Keratinocyte (primary cell): ENCODE results near the gene RHBDL2. TPM values are rescaled to one million over a fixed set of nuclear protein-coding genes. Genes with fewer than 3 reads are reported as not detected.

ENCODE experiments used
- DNase-seq: peaks from one replicate; pipeline ENCODE4 v3.0.0-alpha.2; 2011; ENCODE audit warnings: low read depth, missing footprints, low spot score
- FAIRE-seq: peaks from 2 replicates; lab custom pipeline; 2011; peaks lifted over from hg19 to GRCh38; lab: Jason Lieb, UNC
- H2AFZ ChIP-seq: 2 replicates; pipeline ENCODE4 v1.6.0; 2012; ENCODE audit warnings: low read length, control low read depth, inconsistent platforms; ENCODE audit not compliant: control insufficient read depth
- H3K27ac ChIP-seq: 2 replicates; pipeline ENCODE4 v1.5.1; 2011; ENCODE audit warnings: low read length; ENCODE audit not compliant: control insufficient read depth, insufficient read depth
- H3K27me3 ChIP-seq: 3 replicates; pipeline ENCODE4 v1.6.0; 2011; ENCODE audit warnings: low read length; ENCODE audit not compliant: control insufficient read depth, insufficient read depth; ENCODE audit errors: extremely low read depth
- H3K36me3 ChIP-seq, 2 experiments: 2 replicates in 1 of 2; 3 replicates in 1 of 2; pipeline ENCODE4 v1.5.1; 2011; ENCODE audit warnings: low read length in 2 of 2, mild to moderate bottlenecking in 1 of 2; ENCODE audit not compliant: control insufficient read depth in 2 of 2, insufficient read depth in 2 of 2; ENCODE audit errors: extremely low read depth in 1 of 2
- H3K4me1 ChIP-seq: 3 replicates; pipeline ENCODE4 v1.5.1; 2011; ENCODE audit warnings: low read length; ENCODE audit not compliant: control insufficient read depth, insufficient read depth; ENCODE audit errors: extremely low read depth
- H3K4me2 ChIP-seq: 3 replicates; pipeline ENCODE4 v1.6.0; 2011; ENCODE audit warnings: low read depth, low read length; ENCODE audit not compliant: control insufficient read depth, insufficient read depth; ENCODE audit errors: extremely low read depth
- H3K4me3 ChIP-seq, 3 experiments: fragments of 200-600 bp in 1 of 3; sonication (generic) in 1 of 3; 2 replicates in 2 of 3; 3 replicates in 1 of 3; pipeline ENCODE4 v1.5.1; 2011 to 2016; ENCODE audit warnings: low read length in 3 of 3, mild to moderate bottlenecking in 3 of 3, control low read depth in 2 of 3, inconsistent platforms in 1 of 3, low read depth in 1 of 3, mixed read lengths in 1 of 3, mixed run types in 1 of 3, moderate library complexity in 1 of 3; ENCODE audit not compliant: control insufficient read depth in 2 of 3, insufficient read depth in 2 of 3; ENCODE audit errors: extremely low read depth in 1 of 3
- H3K79me2 ChIP-seq: 2 replicates; pipeline ENCODE4 v1.6.0; 2012; ENCODE audit warnings: low read length; ENCODE audit not compliant: control insufficient read depth, insufficient read depth
- H3K9ac ChIP-seq: 3 replicates; pipeline ENCODE4 v1.6.0; 2011; ENCODE audit warnings: low read length; ENCODE audit not compliant: control insufficient read depth, insufficient read depth; ENCODE audit errors: extremely low read depth
- H3K9me1 ChIP-seq: 3 replicates; pipeline ENCODE4 v1.6.0; 2011; ENCODE audit warnings: low read length; ENCODE audit not compliant: control insufficient read depth, insufficient read depth; ENCODE audit errors: extremely low read depth
- H3K9me3 ChIP-seq: 2 replicates; pipeline ENCODE4 v1.5.1; 2012; ENCODE audit warnings: low read depth, low read length; ENCODE audit not compliant: control insufficient read depth
- H4K20me1 ChIP-seq: 3 replicates; pipeline ENCODE4 v1.6.0; 2011; ENCODE audit warnings: low read length; ENCODE audit not compliant: control insufficient read depth, insufficient read depth; ENCODE audit errors: extremely low read depth
- EZH2 ChIP-seq: IDR thresholded peaks from one replicate; pipeline ENCODE4 v1.6.1; 2012; ENCODE audit warnings: inconsistent platforms, mild to moderate bottlenecking, low read length, moderate library complexity
- dilution Hi-C: fragments of 300-500 bp; cut with MboI; formaldehyde crosslinking; loops from one replicate; pipeline ENCODE4 v1.7.0; 2020; ENCODE audit warnings: low sequenced_read_pairs; ENCODE audit not compliant: extremely low pct_ligation_motif_present
- polyA plus RNA-seq, 5 experiments: library from polyadenylated mRNA; depleted of rRNA in 3 of 5; stranded (reverse) in 3 of 5; stranded (forward) in 1 of 5; unstranded in 1 of 5; fragments of >200 nt; gene quantifications; 1 replicate in 1 of 5; 2 replicates in 3 of 5; 3 replicates in 1 of 5; pipeline versions ENCODE4 v1.2.1 to v1.2.3, GENCODE V29; 2011 to 2012; ENCODE audit warnings: missing spikeins in 2 of 5, low read depth in 1 of 5, low replicate concordance in 1 of 5
- TF ChIP-seq, protein P1 (sequence below), 3 experiments: IDR thresholded peaks in 1 of 3; conservative IDR thresholded peaks in 1 of 3; optimal IDR thresholded peaks in 1 of 3; 2 replicates in 2 of 3; 3 replicates in 1 of 3; pipeline versions ENCODE3 to v1.5.1; 2011; ENCODE audit warnings: low read length in 3 of 3, mild to moderate bottlenecking in 3 of 3, moderate library complexity in 2 of 3, control low read depth in 1 of 3, inconsistent platforms in 1 of 3; ENCODE audit not compliant: insufficient read depth in 2 of 3; ENCODE audit errors: extremely low read depth in 1 of 3

The RHBDL2 gene
- polyA plus RNA-seq, 1 donor (not counting 4 experiments of a cell fraction or from before 2014, with no cell fraction given), result 7.9 TPM

- H3K27me3 ChIP-seq, result no peaks in the 10 kb centered on the region
- peaks cover 9% of the 10 kb centered on the region for H3K79me2 ChIP-seq
- no peak overlapping the region for H3K4me2 ChIP-seq
- H3K9me1 ChIP-seq, result no peaks in the 10 kb centered on the region
- dilution Hi-C loops, result no loop called here
- no peak overlapping the region for H2AFZ ChIP-seq
- DNase-seq, result no peak
- no peak overlapping the region for H3K9ac ChIP-seq
- FAIRE-seq, result no peak
- TF ChIP-seq, protein P1, sequence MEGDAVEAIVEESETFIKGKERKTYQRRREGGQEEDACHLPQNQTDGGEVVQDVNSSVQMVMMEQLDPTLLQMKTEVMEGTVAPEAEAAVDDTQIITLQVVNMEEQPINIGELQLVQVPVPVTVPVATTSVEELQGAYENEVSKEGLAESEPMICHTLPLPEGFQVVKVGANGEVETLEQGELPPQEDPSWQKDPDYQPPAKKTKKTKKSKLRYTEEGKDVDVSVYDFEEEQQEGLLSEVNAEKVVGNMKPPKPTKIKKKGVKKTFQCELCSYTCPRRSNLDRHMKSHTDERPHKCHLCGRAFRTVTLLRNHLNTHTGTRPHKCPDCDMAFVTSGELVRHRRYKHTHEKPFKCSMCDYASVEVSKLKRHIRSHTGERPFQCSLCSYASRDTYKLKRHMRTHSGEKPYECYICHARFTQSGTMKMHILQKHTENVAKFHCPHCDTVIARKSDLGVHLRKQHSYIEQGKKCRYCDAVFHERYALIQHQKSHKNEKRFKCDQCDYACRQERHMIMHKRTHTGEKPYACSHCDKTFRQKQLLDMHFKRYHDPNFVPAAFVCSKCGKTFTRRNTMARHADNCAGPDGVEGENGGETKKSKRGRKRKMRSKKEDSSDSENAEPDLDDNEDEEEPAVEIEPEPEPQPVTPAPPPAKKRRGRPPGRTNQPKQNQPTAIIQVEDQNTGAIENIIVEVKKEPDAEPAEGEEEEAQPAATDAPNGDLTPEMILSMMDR (optimal IDR thresholded peaks at IDR 0.05 in 1 of 3, IDR thresholded peaks at IDR 0.05 in 1 of 3, conservative IDR thresholded peaks at IDR 0.05 in 1 of 3; ENCODE audit: extremely low read depth in 1 of 3, insufficient read depth in 2 of 3, low read length in 3 of 3), result no peak
- TF ChIP-seq EZH2, result no peak
- H3K4me1 ChIP-seq, result peaks cover 8% of the 10 kb centered on the region
- no peaks in the 10 kb centered on the region for H3K9me3 ChIP-seq
- H3K27ac ChIP-seq, result no peak overlapping the region
- no peaks in the 10 kb centered on the region for H4K20me1 ChIP-seq
- H3K4me3 ChIP-seq, result no peak overlapping the region
- no peaks in the 10 kb centered on the region for H3K36me3 ChIP-seq
Observed at GRCh38 chr1:38944547-38944946, 2.9 kb upstream of the RHBDL2 start.

DNA sequence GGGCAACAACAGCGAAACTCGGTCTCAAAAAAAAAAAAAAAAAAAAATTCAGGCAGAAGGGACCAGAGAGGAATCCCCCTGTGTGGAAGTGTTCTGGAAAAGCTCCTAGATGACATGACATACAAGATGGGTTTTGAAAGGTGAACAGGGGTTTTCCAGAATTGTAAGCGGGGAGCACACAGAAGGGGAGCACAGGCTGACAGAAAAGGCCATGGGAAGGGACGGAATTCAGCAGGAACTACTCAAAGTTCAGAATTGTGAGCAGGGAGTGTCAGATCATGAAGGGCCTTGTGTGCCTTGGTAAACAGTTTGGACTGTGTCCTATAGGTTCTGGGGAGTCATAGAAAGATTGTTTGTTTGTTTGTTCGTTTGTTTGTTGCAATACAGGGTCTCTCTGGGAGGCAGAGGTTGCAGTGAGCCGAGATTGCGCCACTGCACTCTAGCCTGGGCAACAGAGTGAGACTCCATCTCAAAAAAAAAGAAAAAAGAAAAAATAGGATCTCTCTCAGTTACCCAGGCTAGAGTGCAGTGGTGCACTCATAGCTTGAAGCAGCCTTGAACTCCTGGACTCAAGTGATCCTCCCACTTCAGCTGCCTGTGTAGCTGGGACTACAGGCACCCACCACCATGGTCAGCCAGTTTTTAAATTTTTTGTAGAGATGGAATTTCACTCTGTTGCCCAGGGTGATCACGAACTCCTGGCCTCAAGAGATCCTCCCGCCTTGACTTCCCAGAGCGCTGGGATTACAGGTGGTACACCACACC lies 1.2 kb upstream of the RHBDL2 start:
- FAIRE-seq (no peak), DNase-seq (no peak)
- H3K27me3 ChIP-seq, result no peaks in the 10 kb centered on the region
- no peaks in the 10 kb centered on the region for H3K36me3 ChIP-seq
- no peak overlapping the region for H3K4me3 ChIP-seq
- no peak overlapping the region for H3K4me2 ChIP-seq
- H2AFZ ChIP-seq, result no peak overlapping the region
- H3K27ac ChIP-seq, result no peak overlapping the region
- peaks cover 8% of the 10 kb centered on the region for H3K4me1 ChIP-seq
- TF ChIP-seq, protein P1 (optimal IDR thresholded peaks at IDR 0.05 in 1 of 3, IDR thresholded peaks at IDR 0.05 in 1 of 3, conservative IDR thresholded peaks at IDR 0.05 in 1 of 3; ENCODE audit: extremely low read depth in 1 of 3, insufficient read depth in 2 of 3, low read length in 3 of 3), result no peak
- TF ChIP-seq EZH2, result no peak
- peaks cover 16% of the 10 kb centered on the region for H3K79me2 ChIP-seq
- H3K9me1 ChIP-seq, result no peaks in the 10 kb centered on the region
- H4K20me1 ChIP-seq, result no peaks in the 10 kb centered on the region
- H3K9me3 ChIP-seq, result no peaks in the 10 kb centered on the region
- dilution Hi-C loops, result no loop called here
- no peak overlapping the region for H3K9ac ChIP-seq
